Measurements from ENCODE around the gene SPI1. TPM values are rescaled to one million over a fixed set of nuclear protein-coding genes. Genes with fewer than 3 reads are reported as not detected.

The SPI1 gene
- total RNA-seq, 1 experiment from 2014 or later, result not detected

DNA sequence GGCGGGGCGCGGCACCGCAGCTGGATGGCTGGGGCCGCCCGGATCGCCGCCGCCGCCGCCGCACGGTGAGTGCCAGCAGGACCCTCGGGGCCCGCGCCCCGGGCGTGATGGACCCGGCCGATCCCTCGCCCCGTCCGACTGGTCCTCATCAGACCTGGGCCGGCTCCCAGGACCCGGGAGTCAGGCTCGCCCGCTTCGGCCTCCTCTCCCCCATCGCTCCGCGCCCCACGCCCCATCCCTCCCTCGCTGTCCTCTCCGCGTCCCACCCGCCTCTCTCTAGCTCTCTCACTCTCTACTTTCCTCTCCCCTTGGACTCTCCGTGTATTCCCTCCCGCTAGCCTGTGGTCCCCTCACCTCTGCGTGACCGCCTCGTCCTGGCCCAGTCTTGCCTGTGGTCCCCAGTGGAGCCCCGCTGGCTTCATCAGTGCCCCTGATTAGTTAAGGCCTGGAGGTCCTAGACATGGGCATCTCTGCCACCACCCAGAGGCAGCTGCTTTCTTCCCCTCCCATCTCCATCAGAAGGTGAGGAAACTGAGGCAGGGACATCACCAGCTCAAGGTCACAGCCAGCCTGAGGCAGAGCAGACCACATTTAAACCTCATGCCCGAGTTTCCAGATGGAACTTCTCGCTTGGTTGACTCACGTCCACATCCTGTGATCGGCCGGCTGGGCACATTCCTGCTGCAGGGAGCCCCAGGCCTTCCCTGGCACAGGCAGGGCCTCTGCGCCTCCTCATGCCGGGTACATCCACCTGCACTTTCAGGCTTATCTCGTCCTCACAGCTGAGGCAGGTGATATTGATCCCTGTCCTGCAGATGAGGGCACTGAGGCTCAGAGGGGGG is 30.5 kb upstream of the SPI1 start:
- intact Hi-C loops (cut with micrococcal nuclease; ENCODE audit: unreplicated experiment), result loop anchor here (1.0 to 5.0 kb wide), 4 partner anchors 17 to 444 kb away; partner anchors contain the start of genes NR1H3 and PSMC3
- Mint-ChIP-seq H3K4me1 (ENCODE audit: low read depth, unreplicated experiment) (peaks cover 11% of the 10 kb centered on the region), H3K9me3 (ENCODE audit: unreplicated experiment) (no peaks in the 10 kb centered on the region), H3K27ac (ENCODE audit: unreplicated experiment) (peak overlapping the region; percentile 74), H3K36me3 (ENCODE audit: insufficient read depth, unreplicated experiment) (peaks cover 16% of the 10 kb centered on the region), H3K4me3 (ENCODE audit: unreplicated experiment) (peak overlapping the region; percentile 89), H3K27me3 (ENCODE audit: insufficient read depth, unreplicated experiment) (no peaks in the 10 kb centered on the region)
- Histone ChIP-seq H3K4me3 (ENCODE audit: low read depth, low read length) (peak overlapping the region; percentile 70), H3K9me3 (no peaks in the 10 kb centered on the region), H3K27me3 (replicated peaks; ENCODE audit: control insufficient read depth, insufficient read depth, low read length) (no peaks in the 10 kb centered on the region), H3K36me3 (ENCODE audit: control insufficient read depth, insufficient read depth, low read length) (no peaks in the 10 kb centered on the region), H3K4me1 (peaks cover 9% of the 10 kb centered on the region; the same call in 1 of the 2 replicates)
- TSS peak; percentile 43 for BruUV-seq (replicated peaks)
- TF ChIP-seq, protein P1, sequence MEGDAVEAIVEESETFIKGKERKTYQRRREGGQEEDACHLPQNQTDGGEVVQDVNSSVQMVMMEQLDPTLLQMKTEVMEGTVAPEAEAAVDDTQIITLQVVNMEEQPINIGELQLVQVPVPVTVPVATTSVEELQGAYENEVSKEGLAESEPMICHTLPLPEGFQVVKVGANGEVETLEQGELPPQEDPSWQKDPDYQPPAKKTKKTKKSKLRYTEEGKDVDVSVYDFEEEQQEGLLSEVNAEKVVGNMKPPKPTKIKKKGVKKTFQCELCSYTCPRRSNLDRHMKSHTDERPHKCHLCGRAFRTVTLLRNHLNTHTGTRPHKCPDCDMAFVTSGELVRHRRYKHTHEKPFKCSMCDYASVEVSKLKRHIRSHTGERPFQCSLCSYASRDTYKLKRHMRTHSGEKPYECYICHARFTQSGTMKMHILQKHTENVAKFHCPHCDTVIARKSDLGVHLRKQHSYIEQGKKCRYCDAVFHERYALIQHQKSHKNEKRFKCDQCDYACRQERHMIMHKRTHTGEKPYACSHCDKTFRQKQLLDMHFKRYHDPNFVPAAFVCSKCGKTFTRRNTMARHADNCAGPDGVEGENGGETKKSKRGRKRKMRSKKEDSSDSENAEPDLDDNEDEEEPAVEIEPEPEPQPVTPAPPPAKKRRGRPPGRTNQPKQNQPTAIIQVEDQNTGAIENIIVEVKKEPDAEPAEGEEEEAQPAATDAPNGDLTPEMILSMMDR (IDR thresholded peaks at IDR 0.05; ENCODE audit: insufficient read depth in 1 of 2, low read depth in 1 of 2, low read length in 1 of 2, severe bottlenecking in 1 of 2, unreplicated experiment in 1 of 2), result no peak
- CTCF ChIA-PET, result no interaction called here
- DNase-seq, result peak in 1 of 2 experiments; percentile 40
- POLR2A ChIA-PET, result interaction anchor here (0.5 to 1.0 kb wide), 3 partner anchors 15 to 35 kb away, joined by 3 to 5 read pairs (median 4); partner anchors contain the start of gene PSMC3

DNA sequence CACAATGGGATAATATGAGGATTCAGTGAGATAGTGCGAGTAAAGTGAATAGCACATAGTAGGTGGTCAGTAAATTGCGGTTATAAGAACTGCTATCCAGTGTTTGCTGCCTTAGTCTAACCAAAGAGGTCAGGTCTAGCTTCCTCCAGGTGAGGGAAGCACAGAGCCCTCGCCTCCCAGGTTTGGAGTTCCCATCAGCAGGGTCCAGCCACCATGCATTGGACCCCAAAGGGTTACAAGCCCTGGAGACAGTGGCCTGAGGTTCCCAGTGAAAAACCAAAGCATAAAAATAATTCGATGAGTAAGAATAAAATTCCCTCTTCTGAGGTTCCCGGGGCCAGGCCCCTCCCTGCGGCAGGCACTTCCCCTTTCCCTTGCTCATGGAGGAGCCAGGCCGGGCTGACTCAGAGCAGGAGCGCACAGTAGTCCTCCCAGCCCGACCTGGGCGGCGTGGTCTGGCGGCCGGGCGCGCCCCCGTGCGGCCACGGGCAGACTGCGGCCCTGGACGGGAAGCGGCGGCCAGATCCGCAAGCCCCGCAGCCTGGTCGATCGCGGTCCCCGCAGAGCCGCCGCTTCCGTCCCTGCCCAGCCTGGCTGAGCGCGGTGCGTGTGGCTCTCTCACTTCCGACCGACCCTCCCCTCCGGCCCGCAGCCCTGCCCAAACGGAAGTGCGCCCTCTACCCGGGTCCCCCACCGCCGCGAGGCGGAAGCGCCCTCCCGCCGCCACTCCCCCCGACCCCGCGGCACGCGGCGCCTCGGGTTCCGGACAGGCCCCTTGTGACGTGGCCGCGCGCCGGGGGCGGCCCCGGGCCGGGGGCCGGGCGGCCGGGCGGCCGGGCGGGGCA is 29.6 kb upstream of the SPI1 start, which contains the start of gene SLC39A13:
Gene SLC39A13 (plus strand): TSS at position 845 of the 845 bp plus-strand sequence. CDS start 1,505 bp downstream, outside the sequence.
- Mint-ChIP-seq H3K27me3 (ENCODE audit: insufficient read depth, unreplicated experiment) (no peaks in the 10 kb centered on the region), H3K9me3 (ENCODE audit: unreplicated experiment) (no peaks in the 10 kb centered on the region), H3K36me3 (ENCODE audit: insufficient read depth, unreplicated experiment) (peaks cover 9% of the 10 kb centered on the region), H3K27ac (ENCODE audit: unreplicated experiment) (peak within 1 kb of the TSS; percentile 82), H3K4me3 (ENCODE audit: unreplicated experiment) (peak within 1 kb of the TSS; percentile 89), H3K4me1 (ENCODE audit: low read depth, unreplicated experiment) (peaks cover 9% of the 10 kb centered on the region)
- DNase-seq, result peak; percentile 96 to 98
- ChIA-PET POLR2A (interaction anchor here (0.5 to 1.0 kb wide), 6 partner anchors 13 to 145 kb away, joined by 3 to 7 read pairs (median 4); partner anchors contain the start of gene PSMC3), CTCF (interaction anchor here (0.5 to 1.1 kb wide), 6 partner anchors 16 to 145 kb away, joined by 3 to 5 read pairs (median 4); no protein-coding TSS in a partner anchor)
- no peaks in the 10 kb centered on the region for H3K9me3 ChIP-seq
- TSS peak; percentile 88 for BruUV-seq (replicated peaks)
- no peaks in the 10 kb centered on the region for H3K27me3 ChIP-seq (replicated peaks; ENCODE audit: control insufficient read depth, insufficient read depth, low read length)
- intact Hi-C loops (cut with micrococcal nuclease; ENCODE audit: unreplicated experiment), result loop anchor here (1.0 to 5.0 kb wide), 4 partner anchors 18 to 445 kb away; partner anchors contain the start of genes NR1H3 and PSMC3
- H3K4me3 ChIP-seq (ENCODE audit: low read depth, low read length), result peak within 1 kb of the TSS; percentile 70
- TF ChIP-seq, protein P1 (IDR thresholded peaks at IDR 0.05; ENCODE audit: insufficient read depth in 1 of 2, low read depth in 1 of 2, low read length in 1 of 2, severe bottlenecking in 1 of 2, unreplicated experiment in 1 of 2), result peak; percentile 60 to 85
- H3K4me1 ChIP-seq, result peaks cover 9% of the 10 kb centered on the region; the same call in 1 of the 2 replicates
- H3K36me3 ChIP-seq (ENCODE audit: control insufficient read depth, insufficient read depth, low read length), result no peaks in the 10 kb centered on the region

Data from Caco-2 (cell line).